ENCODE data around the gene ANGPTL8.

Gene ANGPTL8

GRCh38 chr19:11291415-11291814, 52.0 kb downstream of the ANGPTL8 start:
- no peak for DNase-seq (ENCODE audit: low spot score)

Measured in AG08396 (cell line).